ENCODE data around the gene NAALADL2. TPM values are rescaled to one million over a fixed set of nuclear protein-coding genes. Genes with fewer than 3 reads are reported as not detected.
"Not testable (repeated sequence)": the region's sequence is repeated elsewhere in the genome, so short reads cannot be mapped to it uniquely, and the experiment has no call there.

Gene NAALADL2
- total RNA-seq, 1 experiment from 2014 or later, result 1.9 TPM

GRCh38 chr3:175807175-175807574 is 948.0 kb downstream of the NAALADL2 start:
- no TSS peak for BruUV-seq (replicated peaks)
- ChIA-PET CTCF (no interaction called here), POLR2A (ENCODE audit: unreplicated experiment) (no interaction called here)
- Histone ChIP-seq H3K9ac (ENCODE audit: low read length) (no peak overlapping the region), H3K9me3 (ENCODE audit: low read length) (no peaks in the 10 kb centered on the region), H4K20me1 (ENCODE audit: low read length) (no peaks in the 10 kb centered on the region), H3K4me2 (ENCODE audit: low read length) (no peak overlapping the region), H3F3A (ENCODE audit: low read length, unreplicated experiment) (no peaks in the 10 kb centered on the region), H3K27ac (ENCODE audit: low read length) (no peak overlapping the region), H3K4me3 (ENCODE audit: low read length) (no peak overlapping the region), H3K27me3 (ENCODE audit: low read length) (no peaks in the 10 kb centered on the region), H3K79me2 (ENCODE audit: low read length) (no peaks in the 10 kb centered on the region), H3K36me3 (ENCODE audit: low read depth, low read length) (no peaks in the 10 kb centered on the region), H2AFZ (ENCODE audit: low read length) (no peak overlapping the region), H3K9me2 (replicated peaks; ENCODE audit: low read length) (no peaks in the 10 kb centered on the region), H3K4me1 (ENCODE audit: insufficient read depth, low read length) (no peaks in the 10 kb centered on the region)
- intact Hi-C loops (cut with micrococcal nuclease), result no loop called here
- ATAC-seq (no peak), DNase-seq (no peak)
- no peak for TF ChIP-seq EZH2phosphoT487 (IDR thresholded peaks at IDR 0.05; ENCODE audit: borderline replicate concordance, low read length)
- no peak for TF ChIP-seq EZH2 (IDR thresholded peaks at IDR 0.05; ENCODE audit: low read length, unreplicated experiment)
- TF ChIP-seq, protein P1, sequence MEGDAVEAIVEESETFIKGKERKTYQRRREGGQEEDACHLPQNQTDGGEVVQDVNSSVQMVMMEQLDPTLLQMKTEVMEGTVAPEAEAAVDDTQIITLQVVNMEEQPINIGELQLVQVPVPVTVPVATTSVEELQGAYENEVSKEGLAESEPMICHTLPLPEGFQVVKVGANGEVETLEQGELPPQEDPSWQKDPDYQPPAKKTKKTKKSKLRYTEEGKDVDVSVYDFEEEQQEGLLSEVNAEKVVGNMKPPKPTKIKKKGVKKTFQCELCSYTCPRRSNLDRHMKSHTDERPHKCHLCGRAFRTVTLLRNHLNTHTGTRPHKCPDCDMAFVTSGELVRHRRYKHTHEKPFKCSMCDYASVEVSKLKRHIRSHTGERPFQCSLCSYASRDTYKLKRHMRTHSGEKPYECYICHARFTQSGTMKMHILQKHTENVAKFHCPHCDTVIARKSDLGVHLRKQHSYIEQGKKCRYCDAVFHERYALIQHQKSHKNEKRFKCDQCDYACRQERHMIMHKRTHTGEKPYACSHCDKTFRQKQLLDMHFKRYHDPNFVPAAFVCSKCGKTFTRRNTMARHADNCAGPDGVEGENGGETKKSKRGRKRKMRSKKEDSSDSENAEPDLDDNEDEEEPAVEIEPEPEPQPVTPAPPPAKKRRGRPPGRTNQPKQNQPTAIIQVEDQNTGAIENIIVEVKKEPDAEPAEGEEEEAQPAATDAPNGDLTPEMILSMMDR (conservative IDR thresholded peaks at IDR 0.05; ENCODE audit: low read depth, low read length), result no peak

- Histone ChIP-seq H3K9me2 (replicated peaks; ENCODE audit: low read length) (no peaks in the 10 kb centered on the region), H3K27ac (ENCODE audit: low read length) (no peak overlapping the region), H2AFZ (ENCODE audit: low read length) (no peak overlapping the region), H4K20me1 (ENCODE audit: low read length) (no peaks in the 10 kb centered on the region), H3K9ac (ENCODE audit: low read length) (no peak overlapping the region), H3K9me3 (ENCODE audit: low read length) (peaks cover 13% of the 10 kb centered on the region), H3F3A (ENCODE audit: low read length, unreplicated experiment) (no peaks in the 10 kb centered on the region), H3K36me3 (ENCODE audit: low read depth, low read length) (no peaks in the 10 kb centered on the region), H3K79me2 (ENCODE audit: low read length) (no peaks in the 10 kb centered on the region), H3K27me3 (ENCODE audit: low read length) (no peaks in the 10 kb centered on the region), H3K4me3 (ENCODE audit: low read length) (no peak overlapping the region), H3K4me2 (ENCODE audit: low read length) (no peak overlapping the region), H3K4me1 (ENCODE audit: insufficient read depth, low read length) (no peaks in the 10 kb centered on the region)
- no TSS peak for BruUV-seq (replicated peaks)
- intact Hi-C loops (cut with micrococcal nuclease), result no loop called here
- TF ChIP-seq, protein P1 (conservative IDR thresholded peaks at IDR 0.05; ENCODE audit: low read depth, low read length), result no peak
- TF ChIP-seq EZH2 (IDR thresholded peaks at IDR 0.05; ENCODE audit: low read length, unreplicated experiment) (no peak), EZH2phosphoT487 (IDR thresholded peaks at IDR 0.05; ENCODE audit: borderline replicate concordance, low read length) (no peak)
- ATAC-seq, result no peak
- ChIA-PET CTCF (no interaction called here), POLR2A (ENCODE audit: unreplicated experiment) (no interaction called here)
- DNase-seq, result peak; percentile 21
Measured at GRCh38 chr3:175818811-175819464, 959.8 kb downstream of the NAALADL2 start.

GRCh38 chr3:175822766-175823491 is 963.8 kb downstream of the NAALADL2 start:
- H4K20me1 ChIP-seq (ENCODE audit: low read length); intact Hi-C loops (cut with micrococcal nuclease); H2AFZ ChIP-seq (ENCODE audit: low read length); H3K36me3 ChIP-seq (ENCODE audit: low read depth, low read length); DNase-seq; BruUV-seq (replicated peaks); ATAC-seq; H3K4me1 ChIP-seq (ENCODE audit: insufficient read depth, low read length); POLR2A ChIA-PET (ENCODE audit: unreplicated experiment); H3K4me2 ChIP-seq (ENCODE audit: low read length); H3F3A ChIP-seq (ENCODE audit: low read length, unreplicated experiment); H3K4me3 ChIP-seq (ENCODE audit: low read length); CTCF ChIA-PET; H3K79me2 ChIP-seq (ENCODE audit: low read length); H3K27ac ChIP-seq (ENCODE audit: low read length); H3K27me3 ChIP-seq (ENCODE audit: low read length); H3K9me2 ChIP-seq (replicated peaks; ENCODE audit: low read length); H3K9ac ChIP-seq (ENCODE audit: low read length): not testable (repeated sequence)
- H3K9me3 ChIP-seq (ENCODE audit: low read length), result peaks cover 13% of the 10 kb centered on the region

DNA sequence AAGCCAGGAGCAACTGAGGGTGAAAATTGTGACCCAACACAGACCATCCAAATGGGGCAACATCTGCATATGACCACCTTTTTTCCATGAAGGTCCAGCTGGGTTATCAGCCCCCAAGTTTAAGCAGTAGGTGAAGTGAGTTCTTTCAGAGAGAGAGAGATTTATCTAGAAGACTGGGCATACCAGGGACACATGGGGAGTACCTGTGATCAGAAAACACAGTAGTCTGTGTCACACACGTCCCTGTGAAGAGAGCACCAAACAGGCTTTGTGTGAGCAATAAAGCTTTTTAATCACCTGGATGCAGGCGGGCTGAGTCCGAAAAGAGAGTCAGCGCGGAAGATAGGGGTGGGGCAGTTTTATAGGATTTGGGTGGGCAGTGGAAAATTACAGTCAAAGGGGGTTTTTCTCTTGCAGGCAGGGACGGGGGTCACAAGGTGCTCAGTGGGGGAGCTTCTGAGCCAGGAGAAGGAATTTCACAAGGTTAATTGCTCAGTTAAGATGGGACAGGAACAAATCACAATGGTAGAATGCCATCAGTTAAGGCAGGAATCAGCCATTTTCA is 966.0 kb downstream of the NAALADL2 start:
- H4K20me1 ChIP-seq (ENCODE audit: low read length); H3K9ac ChIP-seq (ENCODE audit: low read length); H3K79me2 ChIP-seq (ENCODE audit: low read length); H3K4me2 ChIP-seq (ENCODE audit: low read length); H3K27me3 ChIP-seq (ENCODE audit: low read length); ATAC-seq; BruUV-seq (replicated peaks); intact Hi-C loops (cut with micrococcal nuclease); H3K36me3 ChIP-seq (ENCODE audit: low read depth, low read length); H3K27ac ChIP-seq (ENCODE audit: low read length); H3F3A ChIP-seq (ENCODE audit: low read length, unreplicated experiment); CTCF ChIA-PET; H3K9me3 ChIP-seq (ENCODE audit: low read length); H3K9me2 ChIP-seq (replicated peaks; ENCODE audit: low read length); DNase-seq; H2AFZ ChIP-seq (ENCODE audit: low read length); H3K4me1 ChIP-seq (ENCODE audit: insufficient read depth, low read length); POLR2A ChIA-PET (ENCODE audit: unreplicated experiment); H3K4me3 ChIP-seq (ENCODE audit: low read length): not testable (repeated sequence)
